ENCODE results near the gene MYL12A. TPM values are rescaled to one million over a fixed set of nuclear protein-coding genes. Genes with fewer than 3 reads are reported as not detected.
A peak's percentile ranks its signal among the peaks of the same experiment; 100 is the strongest.

MYL12A gene
- total and polyA plus RNA-seq, 2 of the 13 experiments (the other 11 are each of a cell fraction or from before 2014, with no cell fraction given): 261 to 277 TPM

DNA sequence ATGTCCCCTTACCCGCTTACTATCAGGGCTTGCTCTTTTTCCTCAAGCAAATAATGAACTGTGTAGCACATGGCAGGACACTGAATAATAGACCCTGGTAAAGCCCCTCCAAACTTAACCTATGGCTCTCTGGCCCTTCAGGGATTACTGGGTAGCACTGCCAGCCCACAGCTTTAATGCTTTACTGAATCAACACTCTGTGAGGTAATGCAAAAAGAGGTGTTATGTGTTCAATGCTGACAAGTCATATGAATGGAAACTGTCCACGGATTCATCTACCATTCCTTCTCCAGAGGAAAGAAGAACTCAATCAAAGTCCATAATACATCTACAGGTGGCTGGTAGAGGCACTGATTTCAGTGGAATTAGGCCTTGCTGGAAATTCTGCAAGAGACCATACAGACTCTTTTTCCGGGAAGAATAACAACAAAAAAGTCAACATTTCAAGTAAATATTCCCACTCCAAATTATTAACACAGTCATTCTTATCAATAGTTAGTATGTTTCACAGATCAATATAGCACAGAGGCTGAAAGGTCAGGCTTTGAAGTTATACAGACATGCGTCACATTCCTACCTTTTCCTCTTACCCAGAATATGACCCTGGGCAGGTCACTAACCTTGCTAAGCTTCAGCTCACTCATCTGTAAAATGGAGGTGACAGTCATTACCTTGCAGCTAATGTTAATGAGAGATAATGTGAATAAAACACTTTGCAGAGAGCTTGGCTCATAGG, 14.0 kb upstream of the MYL12A start (continued):
- TF ChIP-seq, protein P1, sequence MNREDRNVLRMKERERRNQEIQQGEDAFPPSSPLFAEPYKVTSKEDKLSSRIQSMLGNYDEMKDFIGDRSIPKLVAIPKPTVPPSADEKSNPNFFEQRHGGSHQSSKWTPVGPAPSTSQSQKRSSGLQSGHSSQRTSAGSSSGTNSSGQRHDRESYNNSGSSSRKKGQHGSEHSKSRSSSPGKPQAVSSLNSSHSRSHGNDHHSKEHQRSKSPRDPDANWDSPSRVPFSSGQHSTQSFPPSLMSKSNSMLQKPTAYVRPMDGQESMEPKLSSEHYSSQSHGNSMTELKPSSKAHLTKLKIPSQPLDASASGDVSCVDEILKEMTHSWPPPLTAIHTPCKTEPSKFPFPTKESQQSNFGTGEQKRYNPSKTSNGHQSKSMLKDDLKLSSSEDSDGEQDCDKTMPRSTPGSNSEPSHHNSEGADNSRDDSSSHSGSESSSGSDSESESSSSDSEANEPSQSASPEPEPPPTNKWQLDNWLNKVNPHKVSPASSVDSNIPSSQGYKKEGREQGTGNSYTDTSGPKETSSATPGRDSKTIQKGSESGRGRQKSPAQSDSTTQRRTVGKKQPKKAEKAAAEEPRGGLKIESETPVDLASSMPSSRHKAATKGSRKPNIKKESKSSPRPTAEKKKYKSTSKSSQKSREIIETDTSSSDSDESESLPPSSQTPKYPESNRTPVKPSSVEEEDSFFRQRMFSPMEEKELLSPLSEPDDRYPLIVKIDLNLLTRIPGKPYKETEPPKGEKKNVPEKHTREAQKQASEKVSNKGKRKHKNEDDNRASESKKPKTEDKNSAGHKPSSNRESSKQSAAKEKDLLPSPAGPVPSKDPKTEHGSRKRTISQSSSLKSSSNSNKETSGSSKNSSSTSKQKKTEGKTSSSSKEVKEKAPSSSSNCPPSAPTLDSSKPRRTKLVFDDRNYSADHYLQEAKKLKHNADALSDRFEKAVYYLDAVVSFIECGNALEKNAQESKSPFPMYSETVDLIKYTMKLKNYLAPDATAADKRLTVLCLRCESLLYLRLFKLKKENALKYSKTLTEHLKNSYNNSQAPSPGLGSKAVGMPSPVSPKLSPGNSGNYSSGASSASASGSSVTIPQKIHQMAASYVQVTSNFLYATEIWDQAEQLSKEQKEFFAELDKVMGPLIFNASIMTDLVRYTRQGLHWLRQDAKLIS (CRISPR knock-in tag; IDR thresholded peaks at IDR 0.05): no peak
- TF ChIP-seq GFI1 (CRISPR knock-in tag; IDR thresholded peaks at IDR 0.05; ENCODE audit: borderline replicate concordance): peak; percentile 100
- TF ChIP-seq NAIF1 (CRISPR knock-in tag; IDR thresholded peaks at IDR 0.05; ENCODE audit: borderline replicate concordance): peak; percentile 83
- TF ChIP-seq, protein P2, sequence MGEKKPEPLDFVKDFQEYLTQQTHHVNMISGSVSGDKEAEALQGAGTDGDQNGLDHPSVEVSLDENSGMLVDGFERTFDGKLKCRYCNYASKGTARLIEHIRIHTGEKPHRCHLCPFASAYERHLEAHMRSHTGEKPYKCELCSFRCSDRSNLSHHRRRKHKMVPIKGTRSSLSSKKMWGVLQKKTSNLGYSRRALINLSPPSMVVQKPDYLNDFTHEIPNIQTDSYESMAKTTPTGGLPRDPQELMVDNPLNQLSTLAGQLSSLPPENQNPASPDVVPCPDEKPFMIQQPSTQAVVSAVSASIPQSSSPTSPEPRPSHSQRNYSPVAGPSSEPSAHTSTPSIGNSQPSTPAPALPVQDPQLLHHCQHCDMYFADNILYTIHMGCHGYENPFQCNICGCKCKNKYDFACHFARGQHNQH (CRISPR knock-in tag; IDR thresholded peaks at IDR 0.05): peak; percentile 94
- TF ChIP-seq ZBTB7B (CRISPR knock-in tag; IDR thresholded peaks at IDR 0.05): peak; percentile 69
- TF ChIP-seq RORA (CRISPR knock-in tag; IDR thresholded peaks at IDR 0.05): 0 out of 2 replicates have a peak, but pooled peaks have one; percentile 33
- TF ChIP-seq ZNF788 (CRISPR knock-in tag; IDR thresholded peaks at IDR 0.05; ENCODE audit: borderline replicate concordance): peak; percentile 48; the same call in 1 of the 2 replicates
- peak; percentile 69 for TF ChIP-seq HOXA3 (CRISPR knock-in tag; IDR thresholded peaks at IDR 0.05)
- peak; percentile 93 for TF ChIP-seq NKX3-1 (CRISPR knock-in tag; IDR thresholded peaks at IDR 0.05)
- TF ChIP-seq, protein P3, sequence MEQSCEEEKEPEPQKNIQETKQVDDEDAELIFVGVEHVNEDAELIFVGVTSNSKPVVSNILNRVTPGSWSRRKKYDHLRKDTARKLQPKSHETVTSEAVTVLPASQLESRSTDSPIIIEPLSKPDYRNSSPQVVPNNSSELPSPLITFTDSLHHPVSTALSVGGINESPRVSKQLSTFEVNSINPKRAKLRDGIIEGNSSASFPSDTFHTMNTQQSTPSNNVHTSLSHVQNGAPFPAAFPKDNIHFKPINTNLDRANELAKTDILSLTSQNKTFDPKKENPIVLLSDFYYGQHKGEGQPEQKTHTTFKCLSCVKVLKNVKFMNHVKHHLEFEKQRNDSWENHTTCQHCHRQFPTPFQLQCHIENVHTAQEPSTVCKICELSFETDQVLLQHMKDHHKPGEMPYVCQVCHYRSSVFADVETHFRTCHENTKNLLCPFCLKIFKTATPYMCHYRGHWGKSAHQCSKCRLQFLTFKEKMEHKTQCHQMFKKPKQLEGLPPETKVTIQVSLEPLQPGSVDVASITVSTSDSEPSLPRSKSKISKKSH (CRISPR knock-in tag; IDR thresholded peaks at IDR 0.05; ENCODE audit: borderline replicate concordance): no peak
- TF ChIP-seq KDM6A (CRISPR knock-in tag; IDR thresholded peaks at IDR 0.05; ENCODE audit: low read depth): peak; percentile 92; the same call in 1 of the 2 replicates
- TF ChIP-seq, protein P4, sequence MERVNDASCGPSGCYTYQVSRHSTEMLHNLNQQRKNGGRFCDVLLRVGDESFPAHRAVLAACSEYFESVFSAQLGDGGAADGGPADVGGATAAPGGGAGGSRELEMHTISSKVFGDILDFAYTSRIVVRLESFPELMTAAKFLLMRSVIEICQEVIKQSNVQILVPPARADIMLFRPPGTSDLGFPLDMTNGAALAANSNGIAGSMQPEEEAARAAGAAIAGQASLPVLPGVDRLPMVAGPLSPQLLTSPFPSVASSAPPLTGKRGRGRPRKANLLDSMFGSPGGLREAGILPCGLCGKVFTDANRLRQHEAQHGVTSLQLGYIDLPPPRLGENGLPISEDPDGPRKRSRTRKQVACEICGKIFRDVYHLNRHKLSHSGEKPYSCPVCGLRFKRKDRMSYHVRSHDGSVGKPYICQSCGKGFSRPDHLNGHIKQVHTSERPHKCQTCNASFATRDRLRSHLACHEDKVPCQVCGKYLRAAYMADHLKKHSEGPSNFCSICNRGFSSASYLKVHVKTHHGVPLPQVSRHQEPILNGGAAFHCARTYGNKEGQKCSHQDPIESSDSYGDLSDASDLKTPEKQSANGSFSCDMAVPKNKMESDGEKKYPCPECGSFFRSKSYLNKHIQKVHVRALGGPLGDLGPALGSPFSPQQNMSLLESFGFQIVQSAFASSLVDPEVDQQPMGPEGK (CRISPR knock-in tag; IDR thresholded peaks at IDR 0.05): peak; percentile 48; the same call in 1 of the 2 replicates
- peak; percentile 96 for TF ChIP-seq TBX3 (IDR thresholded peaks at IDR 0.05; ENCODE audit: borderline replicate concordance)
- TF ChIP-seq ELF1 (CRISPR knock-in tag; IDR thresholded peaks at IDR 0.05): peak; percentile 40; the same call in 1 of the 2 replicates
- no peak for TF ChIP-seq ZNF329 (CRISPR knock-in tag; IDR thresholded peaks at IDR 0.05; ENCODE audit: low read depth)
- peak; percentile 91 for TF ChIP-seq SATB2 (CRISPR knock-in tag; IDR thresholded peaks at IDR 0.05)
- TF ChIP-seq, protein P5, sequence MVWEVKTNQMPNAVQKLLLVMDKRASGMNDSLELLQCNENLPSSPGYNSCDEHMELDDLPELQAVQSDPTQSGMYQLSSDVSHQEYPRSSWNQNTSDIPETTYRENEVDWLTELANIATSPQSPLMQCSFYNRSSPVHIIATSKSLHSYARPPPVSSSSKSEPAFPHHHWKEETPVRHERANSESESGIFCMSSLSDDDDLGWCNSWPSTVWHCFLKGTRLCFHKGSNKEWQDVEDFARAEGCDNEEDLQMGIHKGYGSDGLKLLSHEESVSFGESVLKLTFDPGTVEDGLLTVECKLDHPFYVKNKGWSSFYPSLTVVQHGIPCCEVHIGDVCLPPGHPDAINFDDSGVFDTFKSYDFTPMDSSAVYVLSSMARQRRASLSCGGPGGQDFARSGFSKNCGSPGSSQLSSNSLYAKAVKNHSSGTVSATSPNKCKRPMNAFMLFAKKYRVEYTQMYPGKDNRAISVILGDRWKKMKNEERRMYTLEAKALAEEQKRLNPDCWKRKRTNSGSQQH (CRISPR knock-in tag; IDR thresholded peaks at IDR 0.05; ENCODE audit: low read depth): peak; percentile 10; the same call in 1 of the 2 replicates
- TF ChIP-seq ZNF496 (CRISPR knock-in tag; IDR thresholded peaks at IDR 0.05; ENCODE audit: insufficient replicate concordance): no peak
- TF ChIP-seq MYNN (CRISPR knock-in tag; IDR thresholded peaks at IDR 0.05; ENCODE audit: low read depth): no peak
